ENCODE data around the gene CNTNAP2. TPM values are rescaled to one million over a fixed set of nuclear protein-coding genes. Genes with fewer than 3 reads are reported as not detected.
"Not testable (repeated sequence)": the region's sequence is repeated elsewhere in the genome, so short reads cannot be mapped to it uniquely, and the experiment has no call there.

The CNTNAP2 gene
- polyA plus RNA-seq, 6 donors from 2014 or later, result 38.2 to 132 (median 77.9) TPM

DNA sequence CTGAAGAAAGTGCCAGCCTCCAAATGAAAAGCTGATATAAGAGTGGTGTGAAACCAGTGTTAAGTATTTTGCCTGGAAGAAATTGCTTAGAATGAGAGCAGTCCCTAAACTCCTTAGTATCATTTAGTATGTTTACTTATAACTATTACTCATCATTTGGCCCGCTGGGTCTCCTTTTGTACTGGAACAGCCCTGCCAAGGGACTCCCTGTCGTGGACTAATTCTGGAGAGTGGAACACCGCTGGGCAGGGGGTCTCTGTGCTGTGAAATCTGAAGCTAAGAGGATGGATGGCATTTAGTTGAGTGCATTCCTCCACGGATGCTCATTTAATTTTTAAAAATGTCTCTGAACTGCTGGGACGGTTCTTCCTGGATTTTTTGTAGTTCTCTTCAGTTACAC is 1584.1 kb downstream of the CNTNAP2 start:
- ATAC-seq (ENCODE audit: low read depth in 2 of 2), result no peak
- Mint-ChIP-seq H3K9me3 (peaks cover 3 to 12% (median 7%) of the 10 kb centered on the region in 7 donors), H3K27ac (no peak overlapping the region)

DNA sequence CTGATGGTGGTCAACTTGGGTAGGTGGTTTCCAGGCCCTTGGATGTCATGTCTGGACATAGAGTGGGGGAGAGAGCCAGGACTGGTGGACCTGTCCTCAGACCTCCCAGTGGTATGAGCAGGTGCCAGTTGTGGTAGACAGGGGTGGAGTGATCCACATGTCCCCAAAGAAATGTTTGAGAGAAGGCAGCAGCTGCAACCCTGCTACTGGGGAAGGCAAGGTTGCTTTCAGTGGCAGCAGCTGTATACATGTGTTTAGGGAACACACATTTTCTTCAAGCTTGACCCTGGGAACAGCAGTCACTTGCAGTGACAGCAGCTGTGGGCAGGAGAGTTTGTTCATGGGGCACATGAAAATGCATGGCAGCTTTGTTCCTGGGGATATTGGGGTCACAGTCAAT is 1591.3 kb downstream of the CNTNAP2 start:
- no peak for ATAC-seq (ENCODE audit: low read depth in 2 of 2)
- peak overlapping the region in 1 of 6 donors; percentile 47 for H3K27ac Mint-ChIP-seq
- no peaks in the 10 kb centered on the region for H3K4me1 Mint-ChIP-seq
- H3K36me3 Mint-ChIP-seq, result no peaks in the 10 kb centered on the region
- H3K4me3 Mint-ChIP-seq, result no peak overlapping the region
- no peaks in the 10 kb centered on the region for H3K27me3 Mint-ChIP-seq
- no peak for DNase-seq
- H3K9me3 Mint-ChIP-seq, result peaks cover 5 to 25% (median 19%) of the 10 kb centered on the region in 7 donors

More for the DNA sequence above, 1584.1 kb downstream of the CNTNAP2 start:
- DNase-seq, result no peak
- H3K4me1 Mint-ChIP-seq, result no peaks in the 10 kb centered on the region
- H3K27me3 Mint-ChIP-seq, result no peaks in the 10 kb centered on the region
- H3K36me3 Mint-ChIP-seq, result no peaks in the 10 kb centered on the region
- no peak overlapping the region for H3K4me3 Mint-ChIP-seq

DNA sequence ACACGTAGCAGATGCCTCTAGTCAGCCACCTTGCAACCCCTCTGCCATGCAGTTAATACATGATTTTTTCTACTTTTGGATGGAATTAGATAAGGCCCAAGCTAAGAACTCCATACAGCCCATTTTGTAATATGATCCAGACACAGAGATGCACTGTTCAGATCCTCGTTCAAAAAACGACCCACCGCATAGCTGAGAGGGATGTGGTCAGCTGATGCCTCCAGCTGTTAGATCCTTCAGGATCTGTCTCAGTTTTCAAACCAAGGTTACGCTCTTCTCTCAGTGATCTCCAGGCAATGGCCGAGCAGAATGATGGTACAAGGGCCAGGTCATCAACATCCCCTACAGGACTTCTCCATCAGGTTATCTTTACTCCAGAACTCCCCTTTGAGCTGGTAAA is 1592.3 kb downstream of the CNTNAP2 start:
- no peaks in the 10 kb centered on the region for H3K27me3 Mint-ChIP-seq
- DNase-seq, result no peak
- no peak overlapping the region for H3K4me3 Mint-ChIP-seq
- no peak for ATAC-seq (ENCODE audit: low read depth in 2 of 2)
- H3K4me1 Mint-ChIP-seq, result no peaks in the 10 kb centered on the region
- H3K36me3 Mint-ChIP-seq, result no peaks in the 10 kb centered on the region
- no peak overlapping the region for H3K27ac Mint-ChIP-seq
- peaks cover 5 to 28% (median 17%) of the 10 kb centered on the region in 7 donors for H3K9me3 Mint-ChIP-seq

DNA sequence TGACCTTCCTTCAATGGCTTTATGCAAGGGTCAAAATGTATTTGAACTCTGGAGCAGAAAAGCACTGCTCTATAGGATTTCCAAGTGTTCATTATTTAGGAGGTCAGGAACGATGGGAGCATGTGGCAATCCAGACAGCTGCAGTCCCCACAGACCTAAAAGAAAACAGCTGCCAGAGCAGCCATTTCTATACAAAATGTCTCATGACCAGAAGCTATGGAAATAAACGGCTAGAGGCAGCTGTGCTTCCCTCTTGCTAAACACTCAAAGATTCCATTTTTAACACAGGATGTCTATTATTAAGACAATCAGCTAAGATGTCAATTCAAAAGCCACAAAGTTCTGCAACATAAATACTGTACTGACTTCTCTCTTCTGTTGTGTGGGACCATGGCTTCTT is 1594.8 kb downstream of the CNTNAP2 start:
- no peaks in the 10 kb centered on the region for H3K4me1 Mint-ChIP-seq
- H3K4me3 Mint-ChIP-seq, result no peak overlapping the region
- no peak for DNase-seq
- no peak for ATAC-seq (ENCODE audit: low read depth in 2 of 2)
- peaks cover 4 to 15% (median 11%) of the 10 kb centered on the region in 7 donors for H3K9me3 Mint-ChIP-seq
- H3K36me3 Mint-ChIP-seq, result no peaks in the 10 kb centered on the region
- no peak overlapping the region for H3K27ac Mint-ChIP-seq
- H3K27me3 Mint-ChIP-seq, result no peaks in the 10 kb centered on the region

DNA sequence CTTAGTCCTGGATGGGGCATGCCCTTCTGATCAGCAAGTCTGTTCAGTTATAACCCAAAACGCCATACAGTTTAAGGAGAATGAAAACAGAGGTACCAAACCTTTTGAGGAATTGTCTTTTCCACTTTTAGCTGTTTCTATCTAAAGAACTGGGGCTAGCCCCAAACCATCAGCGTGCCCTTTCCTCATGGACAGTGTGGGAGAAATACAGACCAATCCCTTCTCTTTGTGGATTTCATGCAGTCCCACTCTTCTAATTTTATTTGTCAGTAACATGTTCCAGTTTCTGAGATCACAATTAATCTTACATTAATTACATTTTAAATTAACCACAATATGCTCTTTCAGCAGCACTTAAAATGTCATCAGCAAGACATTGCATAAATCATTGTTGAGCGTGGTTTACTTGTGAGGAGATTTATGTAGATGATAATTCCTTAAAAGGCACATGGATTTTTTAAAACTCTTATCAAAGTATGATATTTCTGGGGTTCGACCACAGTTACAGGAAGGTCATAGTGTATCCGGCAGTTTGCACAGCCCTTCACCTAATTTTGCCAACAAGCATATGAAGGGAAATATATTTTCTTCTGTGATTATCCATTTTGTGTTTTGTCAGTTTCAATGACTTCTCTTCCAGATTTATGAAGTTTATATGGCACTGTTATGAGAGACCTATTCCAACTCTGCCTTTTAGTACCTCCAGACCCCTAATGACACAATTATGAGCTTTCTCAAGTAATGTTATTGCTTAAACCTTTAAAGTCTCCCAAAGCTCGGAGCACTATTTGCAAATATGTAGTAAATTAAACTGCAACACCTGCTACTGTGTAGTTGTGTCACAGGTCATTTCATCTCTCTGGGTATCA is 1605.6 kb downstream of the CNTNAP2 start:
- Mint-ChIP-seq H3K27ac (no peak overlapping the region), H3K4me1 (no peaks in the 10 kb centered on the region), H3K36me3 (no peaks in the 10 kb centered on the region), H3K27me3 (no peaks in the 10 kb centered on the region), H3K9me3 (peaks cover 0 to 12% (median 0%) of the 10 kb centered on the region in 7 donors), H3K4me3 (no peak overlapping the region)
- no peak for DNase-seq
- no peak for ATAC-seq (ENCODE audit: low read depth in 2 of 2)

DNA sequence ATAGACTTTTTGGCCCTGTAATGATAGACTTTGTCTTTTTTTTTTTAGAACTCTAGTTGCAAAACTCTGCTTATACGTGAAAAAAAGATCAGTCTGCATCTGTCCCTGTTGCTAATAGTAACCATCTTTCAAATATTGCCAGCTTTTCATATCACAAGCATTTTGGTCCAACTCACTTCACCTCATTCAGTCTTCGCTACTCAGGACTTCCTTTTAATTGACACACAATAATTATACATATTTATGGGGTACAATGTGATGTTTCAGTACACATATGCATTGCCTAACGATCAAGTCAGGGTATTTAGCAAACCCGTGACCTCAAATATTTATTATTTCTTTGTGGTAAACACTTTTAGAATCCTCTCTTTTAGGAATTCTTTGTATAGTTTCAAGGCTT is 1606.9 kb downstream of the CNTNAP2 start:
- Mint-ChIP-seq H3K36me3 (no peaks in the 10 kb centered on the region), H3K9me3 (peaks cover 0 to 12% (median 0%) of the 10 kb centered on the region in 7 donors), H3K4me1 (no peaks in the 10 kb centered on the region), H3K27me3 (no peaks in the 10 kb centered on the region), H3K4me3 (no peak overlapping the region), H3K27ac (no peak overlapping the region)
- no peak for DNase-seq
- no peak for ATAC-seq (ENCODE audit: low read depth in 2 of 2)

DNA sequence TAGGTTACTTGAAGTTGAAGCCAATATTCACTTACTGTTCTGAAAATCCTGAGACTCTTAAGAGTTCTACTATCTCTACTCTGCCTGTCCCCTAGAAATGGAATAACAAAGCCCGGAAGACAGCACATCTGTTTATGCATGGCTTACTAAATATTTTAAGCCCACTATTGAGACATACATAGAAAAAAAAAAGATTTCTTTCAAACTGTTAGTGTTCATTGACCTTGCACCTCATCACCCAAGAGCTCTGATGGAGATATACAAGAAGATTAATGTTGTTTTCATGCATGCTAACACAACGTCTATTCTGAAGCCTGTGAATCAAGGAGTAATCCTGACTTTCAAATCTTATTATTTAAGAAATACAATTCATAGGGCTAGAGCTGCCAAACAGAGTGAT is 1614.7 kb downstream of the CNTNAP2 start:
- H3K36me3 Mint-ChIP-seq, result no peaks in the 10 kb centered on the region
- no peaks in the 10 kb centered on the region for H3K4me1 Mint-ChIP-seq
- H3K27ac Mint-ChIP-seq, result no peak overlapping the region
- no peak overlapping the region for H3K4me3 Mint-ChIP-seq
- DNase-seq (no peak), ATAC-seq (ENCODE audit: low read depth in 2 of 2) (no peak)
- H3K9me3 Mint-ChIP-seq, result peaks cover 0 to 17% (median 9%) of the 10 kb centered on the region in 7 donors
- H3K27me3 Mint-ChIP-seq, result no peaks in the 10 kb centered on the region

DNA sequence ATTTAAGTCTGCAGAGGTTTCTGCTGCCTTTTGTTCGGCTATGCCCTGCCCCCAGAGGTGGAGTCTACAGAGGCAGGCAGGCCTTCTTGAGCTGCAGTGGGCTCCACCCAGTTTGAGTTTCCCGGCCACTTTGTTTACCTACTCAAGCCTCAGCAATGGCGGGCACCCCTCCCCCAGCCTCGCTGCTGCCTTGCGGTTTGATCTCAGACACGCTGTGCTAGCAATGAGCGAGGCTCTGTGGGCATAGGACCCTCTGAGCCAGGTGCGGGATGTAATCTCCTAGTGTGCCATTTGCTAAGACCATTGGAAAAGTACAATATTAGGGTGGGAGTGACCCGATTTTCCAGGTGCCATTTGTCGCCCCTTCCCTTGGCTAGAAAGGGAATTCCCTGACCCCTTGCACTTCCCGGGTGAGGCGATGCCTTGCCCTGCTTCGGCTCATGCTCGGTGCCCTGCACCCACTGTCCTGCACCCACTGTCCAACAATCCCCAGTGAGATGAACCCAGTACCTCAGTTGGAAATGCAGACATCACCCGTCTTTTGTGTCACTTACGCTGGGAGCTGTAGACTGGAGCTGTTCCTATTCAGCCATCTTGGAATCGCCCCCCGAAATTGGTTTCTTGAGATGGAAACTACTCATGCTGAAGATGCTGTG is 1621.1 kb downstream of the CNTNAP2 start:
- H3K36me3 Mint-ChIP-seq; H3K4me3 Mint-ChIP-seq; ATAC-seq (ENCODE audit: low read depth in 2 of 2); H3K27me3 Mint-ChIP-seq; H3K27ac Mint-ChIP-seq; H3K4me1 Mint-ChIP-seq; DNase-seq: not testable (repeated sequence)
- H3K9me3 Mint-ChIP-seq, result peaks cover 0 to 31% (median 9%) of the 10 kb centered on the region in 7 donors

DNA sequence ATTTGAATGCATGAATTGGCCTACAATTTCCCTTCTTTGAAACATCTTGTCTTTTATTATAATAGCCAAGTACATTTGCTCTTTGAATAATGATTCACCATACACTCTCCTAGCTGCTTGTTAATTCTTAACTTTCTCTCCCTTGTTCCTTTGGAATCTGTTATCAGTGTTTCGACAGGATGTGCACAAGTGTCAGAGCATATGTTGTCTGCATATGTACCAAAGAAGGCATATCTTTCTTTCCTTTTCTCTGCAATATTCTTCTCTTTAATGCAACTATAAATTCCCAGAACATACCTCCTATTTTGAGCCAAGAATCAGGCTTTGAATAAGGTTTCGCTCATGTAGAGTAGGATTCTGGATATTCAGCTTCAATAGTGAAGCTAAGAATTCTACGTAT is 1625.7 kb downstream of the CNTNAP2 start:
- H3K4me1 Mint-ChIP-seq, result no peaks in the 10 kb centered on the region

DNA sequence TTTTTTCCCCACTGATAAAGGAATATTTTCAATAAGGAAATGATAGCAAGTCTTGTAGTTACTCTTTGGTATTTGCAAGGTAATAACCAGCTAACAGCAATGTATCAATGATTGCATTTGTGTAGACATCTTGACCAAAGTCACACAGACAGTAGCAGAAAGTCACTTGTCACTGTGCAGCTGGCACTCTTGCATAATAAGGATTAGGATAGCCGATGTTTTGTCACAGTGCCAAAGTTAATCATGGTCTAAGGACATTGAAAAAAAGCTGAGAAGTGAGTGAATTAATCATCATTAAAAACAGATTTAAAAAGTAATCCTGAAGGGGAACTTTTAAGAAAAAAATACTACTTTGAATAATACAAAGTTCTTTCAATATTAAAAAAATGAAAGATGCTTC is 1639.7 kb downstream of the CNTNAP2 start:
- ATAC-seq (ENCODE audit: low read depth in 2 of 2) (no peak), DNase-seq (no peak)
- H3K36me3 Mint-ChIP-seq, result no peaks in the 10 kb centered on the region
- no peak overlapping the region for H3K4me3 Mint-ChIP-seq
- H3K9me3 Mint-ChIP-seq, result peaks cover 0 to 5% (median 0%) of the 10 kb centered on the region in 7 donors
- no peak overlapping the region for H3K27ac Mint-ChIP-seq
- H3K4me1 Mint-ChIP-seq, result no peaks in the 10 kb centered on the region
- no peaks in the 10 kb centered on the region for H3K27me3 Mint-ChIP-seq

More for the DNA sequence above, 1625.7 kb downstream of the CNTNAP2 start:
- Mint-ChIP-seq H3K4me3 (no peak overlapping the region), H3K27ac (no peak overlapping the region), H3K9me3 (peaks cover 3 to 18% (median 7%) of the 10 kb centered on the region in 7 donors), H3K27me3 (no peaks in the 10 kb centered on the region), H3K36me3 (no peaks in the 10 kb centered on the region)
- ATAC-seq (ENCODE audit: low read depth in 2 of 2) (no peak), DNase-seq (no peak)

DNA sequence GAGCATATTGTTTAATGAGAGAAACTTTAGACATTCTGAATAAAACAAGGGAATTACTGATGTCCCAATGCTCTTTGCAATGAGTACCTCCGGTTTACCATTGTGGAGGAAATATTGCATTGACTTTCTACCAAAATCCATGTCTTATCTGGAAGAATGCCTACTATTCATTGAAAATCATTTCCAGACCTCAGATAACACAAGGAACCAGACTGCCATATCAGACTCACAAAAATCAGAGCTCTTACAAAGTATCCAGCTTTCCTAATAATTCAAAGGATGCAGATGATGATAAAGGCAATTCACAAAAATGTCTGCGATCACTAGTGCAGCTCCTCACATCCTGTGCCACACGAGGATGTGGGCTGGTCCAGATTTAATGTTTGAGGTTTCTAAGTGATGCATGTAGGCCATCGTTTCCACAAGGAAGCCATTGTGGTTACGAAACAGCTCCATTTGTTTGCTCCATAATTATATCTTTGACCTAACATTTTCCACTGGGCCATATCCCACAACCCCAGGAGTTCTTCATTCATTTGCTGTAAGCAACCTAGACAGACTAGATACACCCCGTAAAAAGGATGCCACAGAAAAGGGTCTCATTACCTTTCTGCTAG is 1642.8 kb downstream of the CNTNAP2 start:
- H3K4me3 Mint-ChIP-seq, result no peak overlapping the region
- H3K4me1 Mint-ChIP-seq, result no peaks in the 10 kb centered on the region
- ATAC-seq (ENCODE audit: low read depth in 2 of 2) (no peak), DNase-seq (no peak)
- no peaks in the 10 kb centered on the region for H3K27me3 Mint-ChIP-seq
- H3K9me3 Mint-ChIP-seq, result peaks cover 0 to 5% (median 0%) of the 10 kb centered on the region in 7 donors
- no peak overlapping the region for H3K27ac Mint-ChIP-seq
- no peaks in the 10 kb centered on the region for H3K36me3 Mint-ChIP-seq

DNA sequence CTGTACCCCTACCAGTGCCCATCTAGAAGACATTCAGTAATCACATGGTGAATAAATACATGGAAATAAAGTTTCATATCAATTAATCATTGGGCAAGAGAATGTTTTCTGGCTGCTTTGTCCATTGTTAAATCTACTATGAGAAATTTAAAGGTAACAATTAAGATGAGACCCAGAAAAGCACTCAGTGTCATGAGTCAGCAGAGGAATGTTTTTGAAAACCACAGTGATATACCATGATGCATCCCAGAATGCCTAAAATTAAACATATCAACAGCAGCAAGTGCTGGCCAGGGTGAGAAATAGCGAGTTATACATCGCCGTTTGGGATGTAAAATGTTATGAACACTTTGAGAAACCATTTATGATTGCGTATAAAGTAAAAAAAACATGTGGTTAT is 1648.7 kb downstream of the CNTNAP2 start:
- Mint-ChIP-seq H3K27ac (no peak overlapping the region), H3K27me3 (no peaks in the 10 kb centered on the region), H3K36me3 (no peaks in the 10 kb centered on the region), H3K9me3 (peaks cover 0 to 1% (median 0%) of the 10 kb centered on the region in 7 donors), H3K4me3 (no peak overlapping the region), H3K4me1 (no peaks in the 10 kb centered on the region)
- DNase-seq (no peak), ATAC-seq (ENCODE audit: low read depth in 2 of 2) (no peak)

DNA sequence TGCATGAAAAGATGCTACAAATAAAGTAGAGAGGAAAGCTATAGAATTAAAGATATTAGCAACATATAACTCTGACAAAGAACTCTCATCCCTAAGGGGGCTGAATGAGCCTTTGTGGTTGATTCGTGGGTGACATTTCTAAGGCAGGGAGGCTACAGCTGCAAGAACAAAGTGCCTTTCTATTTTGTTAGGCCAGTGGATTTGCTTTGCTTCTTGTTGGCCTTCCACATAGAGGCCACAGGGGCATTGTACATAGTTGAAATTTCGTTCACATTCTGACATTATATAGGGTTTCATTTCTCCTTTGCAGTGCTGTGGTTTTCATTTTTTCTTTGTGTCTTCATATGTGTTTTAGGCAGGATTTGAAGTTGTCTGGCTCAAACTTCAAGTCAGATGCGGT is 1654.7 kb downstream of the CNTNAP2 start:
- H3K4me1 Mint-ChIP-seq, result no peaks in the 10 kb centered on the region

DNA sequence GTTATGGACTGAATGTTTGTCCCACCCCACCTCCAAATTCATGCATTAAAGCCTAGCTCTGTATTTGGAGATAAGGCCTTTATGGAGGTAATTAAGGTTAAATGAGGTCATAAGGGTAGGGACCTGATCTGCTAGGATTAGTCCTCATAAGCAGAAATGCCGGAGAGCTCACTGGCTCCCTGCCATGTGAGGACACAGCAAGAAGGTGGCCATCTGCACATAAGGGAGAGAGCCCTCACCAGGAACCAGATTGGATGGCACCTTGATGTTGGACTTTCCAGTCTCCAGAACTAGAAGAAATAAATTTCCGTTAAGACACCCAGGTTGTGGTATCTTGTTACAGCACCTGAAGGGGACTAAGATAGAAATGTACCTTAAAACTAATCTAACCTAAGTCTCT is 1657.9 kb downstream of the CNTNAP2 start:
- H3K36me3 Mint-ChIP-seq, result no peaks in the 10 kb centered on the region
- no peak for ATAC-seq (ENCODE audit: low read depth in 2 of 2)
- no peaks in the 10 kb centered on the region for H3K4me1 Mint-ChIP-seq
- no peaks in the 10 kb centered on the region for H3K27me3 Mint-ChIP-seq
- no peak for DNase-seq
- H3K27ac Mint-ChIP-seq, result no peak overlapping the region
- H3K4me3 Mint-ChIP-seq, result no peak overlapping the region
- H3K9me3 Mint-ChIP-seq, result peaks cover 0 to 5% (median 0%) of the 10 kb centered on the region in 7 donors

More for the DNA sequence above, 1654.7 kb downstream of the CNTNAP2 start:
- peaks cover 0 to 5% (median 0%) of the 10 kb centered on the region in 7 donors for H3K9me3 Mint-ChIP-seq
- H3K27ac Mint-ChIP-seq, result no peak overlapping the region
- H3K36me3 Mint-ChIP-seq, result no peaks in the 10 kb centered on the region
- DNase-seq (no peak), ATAC-seq (ENCODE audit: low read depth in 2 of 2) (no peak)
- H3K4me3 Mint-ChIP-seq, result no peak overlapping the region
- no peaks in the 10 kb centered on the region for H3K27me3 Mint-ChIP-seq

Data from naive B cell (primary cell).